ENCODE results near the gene ETV6.

GRCh38 chr12:11813438-11813813 is 164.0 kb downstream of the ETV6 start:
- no peak for TF ChIP-seq CTCF (optimal IDR thresholded peaks at IDR 0.05 in 1 of 3, IDR thresholded peaks at IDR 0.05 in 1 of 3, conservative IDR thresholded peaks at IDR 0.05 in 1 of 3; ENCODE audit: extremely low read depth in 1 of 3, insufficient read depth in 2 of 3, low read length in 3 of 3)
- TF ChIP-seq EZH2 (IDR thresholded peaks at IDR 0.05; ENCODE audit: low read length), result no peak
